Measurements from ENCODE around the gene PERM1.

- TF ChIP-seq CTCF (conservative IDR thresholded peaks at IDR 0.05; ENCODE audit: low read length) (no peak), EZH2phosphoT487 (IDR thresholded peaks at IDR 0.05; ENCODE audit: borderline replicate concordance) (no peak)
Measured at GRCh38 chr1:993379-993995, 11.6 kb upstream of the PERM1 start.

Measured in Loucy (cell line).